HG03095 (cell line): Measurements from ENCODE around the gene FHOD3.

Experiments used
- ATAC-seq: cut with Tn5 transposase; IDR thresholded peaks from one replicate; pipeline ENCODE4 v1.9.1; 2021; ENCODE audit warnings: moderate library complexity; ENCODE audit not compliant: unreplicated experiment

FHOD3 gene

DNA sequence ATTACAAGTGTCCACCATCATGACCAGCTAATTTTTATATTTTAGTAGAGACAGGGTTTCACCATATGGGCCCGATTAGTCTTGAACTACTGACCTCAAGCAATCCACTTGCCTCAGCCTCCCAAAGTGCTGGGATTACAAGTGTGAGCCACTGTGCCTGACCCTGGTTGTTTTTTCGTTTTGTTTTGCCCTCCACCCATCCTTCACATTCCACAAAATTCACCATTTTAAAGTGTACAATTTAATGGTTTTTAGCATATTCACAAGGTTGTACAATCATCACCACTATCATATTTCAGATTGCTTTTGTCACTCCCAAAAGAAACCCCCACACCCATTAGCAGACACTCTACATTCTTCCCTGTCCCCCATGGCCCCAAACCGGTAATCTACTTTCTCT lies 316.3 kb downstream of the FHOD3 start:
- no peak for ATAC-seq

DNA sequence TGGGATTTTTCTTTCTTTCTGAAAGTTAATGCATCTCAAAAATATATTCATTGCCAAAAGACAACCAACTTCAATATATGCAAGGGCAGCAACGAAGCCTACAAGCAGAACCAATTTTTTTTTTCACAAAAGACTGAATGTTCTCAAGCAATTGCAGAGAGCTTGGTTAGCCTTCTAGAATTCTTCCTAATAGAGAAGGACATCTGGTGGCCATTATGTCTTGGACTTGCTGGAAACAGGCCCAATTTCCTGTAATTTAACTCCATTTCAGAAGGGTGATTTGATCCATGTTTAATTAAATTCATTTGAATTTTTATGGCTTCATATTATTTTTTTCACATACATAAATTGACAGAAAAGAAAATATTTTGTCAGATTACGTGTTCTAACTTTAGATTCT lies 323.3 kb downstream of the FHOD3 start:
- no peak for ATAC-seq

- ATAC-seq: no peak
Measured at GRCh38 chr18:36622610-36623009, 325.1 kb downstream of the FHOD3 start.

GRCh38 chr18:36623091-36623490 lies 325.6 kb downstream of the FHOD3 start:
- ATAC-seq: no peak

DNA sequence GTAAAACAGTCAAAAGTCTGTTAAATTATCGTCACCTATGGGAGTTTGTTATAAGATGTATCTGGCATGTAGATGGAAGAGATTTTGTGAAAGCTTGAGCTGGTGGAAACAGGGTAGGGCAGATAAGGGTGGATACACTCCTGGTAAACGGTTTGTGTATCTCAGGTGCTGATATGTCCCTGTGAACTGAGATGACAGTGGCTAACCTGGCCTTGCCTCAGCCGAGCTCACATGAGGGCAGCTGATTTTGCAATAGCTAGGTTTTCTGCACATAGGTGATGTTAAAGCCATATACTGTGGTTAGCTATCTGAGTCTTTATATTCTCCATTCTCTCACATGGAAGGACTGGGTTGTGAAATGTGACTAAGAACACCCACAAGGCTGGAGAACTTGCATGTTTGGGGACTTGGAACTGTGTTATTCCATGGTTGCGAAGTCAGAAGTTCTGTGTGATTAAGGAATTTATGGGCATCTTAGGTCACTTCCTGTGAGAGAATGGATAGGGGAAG lies 326.2 kb downstream of the FHOD3 start:
- no peak for ATAC-seq

GRCh38 chr18:36624451-36625167 lies 327.1 kb downstream of the FHOD3 start:
- no peak for ATAC-seq

GRCh38 chr18:36625386-36625785 lies 327.9 kb downstream of the FHOD3 start:
- no peak for ATAC-seq

GRCh38 chr18:36627637-36628036 lies 330.1 kb downstream of the FHOD3 start:
- ATAC-seq: no peak

- ATAC-seq: no peak
Measured at GRCh38 chr18:36628435-36629137, 331.1 kb downstream of the FHOD3 start.

DNA sequence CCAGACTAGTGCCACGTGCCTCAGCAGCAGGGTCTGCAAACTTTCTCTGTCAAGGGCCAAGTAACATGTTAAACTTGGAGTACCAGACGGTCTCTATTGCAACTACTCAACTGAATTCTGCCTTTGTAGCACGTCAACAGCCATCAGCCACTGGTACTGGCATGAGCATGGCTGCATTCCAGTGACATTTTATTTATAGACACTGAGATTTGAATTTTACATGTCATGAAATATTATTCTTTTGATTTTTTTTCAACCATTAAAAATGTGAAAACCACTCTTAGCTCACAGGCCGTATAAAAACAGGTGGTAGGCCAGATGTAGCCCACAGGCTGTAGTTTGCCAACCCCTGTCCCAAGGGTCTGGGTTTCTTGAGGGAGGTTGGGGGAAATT lies 331.6 kb downstream of the FHOD3 start:
- no peak for ATAC-seq

DNA sequence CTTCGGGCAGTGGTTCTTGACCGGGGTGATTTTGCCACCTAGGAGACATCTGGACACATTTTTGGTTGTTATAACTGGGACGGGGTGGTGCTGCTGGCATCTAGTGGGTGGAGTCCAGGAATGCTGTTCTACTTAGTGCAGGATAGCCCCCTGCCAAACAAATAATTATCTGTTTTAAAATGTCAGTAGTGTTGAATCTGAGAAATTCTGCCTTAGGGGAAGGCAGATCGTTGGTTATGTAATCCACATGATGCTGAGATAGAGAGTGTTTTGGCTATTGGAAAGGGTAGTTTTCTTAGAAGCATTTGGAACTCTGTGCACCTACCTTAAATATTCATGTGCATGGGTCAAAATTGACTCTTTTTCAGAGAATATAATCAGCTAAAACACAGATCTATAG lies 332.3 kb downstream of the FHOD3 start:
- no peak for ATAC-seq

- no peak for ATAC-seq
Measured at GRCh38 chr18:36630917-36631316, 333.4 kb downstream of the FHOD3 start.

- ATAC-seq: peak; percentile 34
Measured at GRCh38 chr18:36633961-36634412, 336.5 kb downstream of the FHOD3 start.

- no peak for ATAC-seq
Measured at GRCh38 chr18:36634573-36635216, 337.2 kb downstream of the FHOD3 start.

- ATAC-seq: no peak
Measured at GRCh38 chr18:36635414-36636096, 338.0 kb downstream of the FHOD3 start.

- ATAC-seq: peak; percentile 29
Measured at GRCh38 chr18:36636237-36636817, 338.8 kb downstream of the FHOD3 start.

- ATAC-seq: peak; percentile 91
Measured at GRCh38 chr18:36638224-36638623, 340.7 kb downstream of the FHOD3 start.

DNA sequence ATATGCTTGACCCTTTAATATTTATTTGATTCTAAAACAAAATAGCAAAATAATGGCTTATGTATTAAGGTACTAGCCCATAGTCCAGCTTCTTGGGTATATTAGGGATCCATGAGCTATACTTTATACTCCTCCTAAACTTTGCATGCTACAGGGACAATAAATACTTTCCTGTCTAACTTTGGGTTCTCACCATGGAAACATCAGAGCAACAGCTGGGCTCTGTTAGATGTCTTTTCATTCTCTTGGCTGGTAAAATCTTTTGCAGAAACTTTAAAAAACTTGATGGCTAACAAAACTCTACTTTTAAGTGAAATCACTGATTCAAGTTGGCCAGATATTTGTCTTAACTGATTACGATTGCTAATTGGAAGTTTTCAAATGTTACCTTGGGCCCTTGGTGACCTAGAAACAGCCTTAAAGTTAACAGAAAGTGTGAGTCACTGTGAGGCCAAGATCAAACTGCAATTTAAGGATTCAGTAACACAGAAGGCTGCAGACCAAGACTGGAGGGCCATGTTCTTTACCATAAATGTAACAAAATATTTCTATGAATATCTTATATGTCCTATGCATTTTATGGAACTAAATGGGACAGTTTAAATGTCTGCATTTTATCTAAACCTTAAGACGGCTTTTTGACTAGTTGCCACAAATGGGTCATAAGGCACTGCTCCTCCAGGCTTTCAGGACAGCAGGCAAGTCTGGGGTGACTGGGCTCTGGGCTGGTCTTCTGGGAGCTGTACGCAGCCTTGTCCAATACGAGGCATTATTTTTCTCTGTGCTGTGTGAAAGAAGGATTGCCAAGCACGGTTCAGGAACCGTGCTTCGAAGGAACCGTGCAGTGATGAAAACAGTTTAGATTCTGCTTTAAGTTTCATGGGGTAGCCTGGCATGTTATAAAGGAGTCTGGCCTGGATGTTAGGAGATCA lies 342.8 kb downstream of the FHOD3 start:
- no peak for ATAC-seq

GRCh38 chr18:36643061-36643460 lies 345.5 kb downstream of the FHOD3 start:
- ATAC-seq: no peak

DNA sequence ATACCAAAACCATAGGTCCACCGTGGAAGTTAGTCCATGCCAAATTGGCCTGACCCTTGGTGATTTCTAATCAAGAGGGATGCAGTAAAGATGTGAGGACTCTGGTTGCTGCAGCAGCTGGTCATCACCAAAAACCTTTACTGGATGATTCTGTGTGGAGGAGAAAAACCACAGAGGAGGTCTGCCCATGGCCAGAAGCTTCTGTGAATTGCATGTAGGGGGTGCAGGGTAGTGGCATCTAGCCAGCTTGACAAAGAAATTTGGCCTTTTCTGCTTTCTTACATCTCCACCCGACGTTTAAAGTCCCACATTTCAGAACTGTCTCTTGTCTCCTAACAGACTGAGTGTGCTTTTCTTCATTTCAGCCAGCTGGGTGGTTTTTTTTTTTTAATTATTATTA lies 351.3 kb downstream of the FHOD3 start:
- ATAC-seq: no peak
